ENCODE data around the gene STYXL1. TPM values are rescaled to one million over a fixed set of nuclear protein-coding genes. Genes with fewer than 3 reads are reported as not detected.

Gene STYXL1
- total RNA-seq, 1 experiment from 2014 or later: 21.3 TPM

DNA sequence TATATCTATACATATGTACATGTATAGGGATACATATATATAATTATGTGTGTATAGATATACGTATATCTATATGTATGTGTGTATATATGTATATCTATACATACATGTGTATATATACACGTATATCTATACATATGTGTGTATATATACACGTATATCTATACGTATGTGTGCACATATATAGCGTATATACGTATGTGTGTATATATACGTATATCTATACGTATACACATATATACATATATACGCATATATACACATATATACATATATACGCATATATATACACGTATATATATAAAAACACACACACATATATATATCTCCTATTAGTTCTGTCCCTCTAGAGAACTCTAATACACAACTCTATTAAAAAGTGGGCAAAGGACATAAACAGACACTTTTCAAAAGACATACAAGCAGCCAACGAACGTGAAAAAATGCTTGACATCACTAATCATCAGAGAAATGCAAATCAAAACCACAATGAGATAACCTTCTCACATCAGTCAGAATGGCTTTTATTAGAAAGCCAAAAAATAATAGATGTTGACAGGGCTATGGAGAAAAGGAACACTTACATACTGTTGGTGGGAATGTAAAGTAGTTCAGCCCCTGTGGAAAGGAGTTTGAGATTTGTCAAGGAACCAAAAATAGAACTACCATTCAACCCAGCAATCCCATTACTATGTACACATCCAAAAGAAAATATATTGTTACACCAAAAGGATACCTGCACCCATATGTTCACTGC, 31.4 kb downstream of the STYXL1 start:
- Mint-ChIP-seq H3K36me3 (peaks cover 15% of the 10 kb centered on the region), H3K4me1 (no peaks in the 10 kb centered on the region), H3K27me3 (ENCODE audit: low read depth) (no peaks in the 10 kb centered on the region), H3K4me3 (no peak overlapping the region), H3K27ac (no peak overlapping the region), H3K9me3 (peaks cover 8% of the 10 kb centered on the region; the same call in 1 of the 2 replicates)
- no peak for DNase-seq (ENCODE audit: low spot score)
- TF ChIP-seq USF1 (CRISPR knock-in tag; IDR thresholded peaks at IDR 0.05): no peak
- no peak for TF ChIP-seq TP53 (CRISPR knock-in tag; IDR thresholded peaks at IDR 0.05)
- TF ChIP-seq, protein P1, sequence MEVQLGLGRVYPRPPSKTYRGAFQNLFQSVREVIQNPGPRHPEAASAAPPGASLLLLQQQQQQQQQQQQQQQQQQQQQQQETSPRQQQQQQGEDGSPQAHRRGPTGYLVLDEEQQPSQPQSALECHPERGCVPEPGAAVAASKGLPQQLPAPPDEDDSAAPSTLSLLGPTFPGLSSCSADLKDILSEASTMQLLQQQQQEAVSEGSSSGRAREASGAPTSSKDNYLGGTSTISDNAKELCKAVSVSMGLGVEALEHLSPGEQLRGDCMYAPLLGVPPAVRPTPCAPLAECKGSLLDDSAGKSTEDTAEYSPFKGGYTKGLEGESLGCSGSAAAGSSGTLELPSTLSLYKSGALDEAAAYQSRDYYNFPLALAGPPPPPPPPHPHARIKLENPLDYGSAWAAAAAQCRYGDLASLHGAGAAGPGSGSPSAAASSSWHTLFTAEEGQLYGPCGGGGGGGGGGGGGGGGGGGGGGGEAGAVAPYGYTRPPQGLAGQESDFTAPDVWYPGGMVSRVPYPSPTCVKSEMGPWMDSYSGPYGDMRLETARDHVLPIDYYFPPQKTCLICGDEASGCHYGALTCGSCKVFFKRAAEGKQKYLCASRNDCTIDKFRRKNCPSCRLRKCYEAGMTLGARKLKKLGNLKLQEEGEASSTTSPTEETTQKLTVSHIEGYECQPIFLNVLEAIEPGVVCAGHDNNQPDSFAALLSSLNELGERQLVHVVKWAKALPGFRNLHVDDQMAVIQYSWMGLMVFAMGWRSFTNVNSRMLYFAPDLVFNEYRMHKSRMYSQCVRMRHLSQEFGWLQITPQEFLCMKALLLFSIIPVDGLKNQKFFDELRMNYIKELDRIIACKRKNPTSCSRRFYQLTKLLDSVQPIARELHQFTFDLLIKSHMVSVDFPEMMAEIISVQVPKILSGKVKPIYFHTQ (CRISPR knock-in tag; IDR thresholded peaks at IDR 0.05): no peak
- TF ChIP-seq ATF6 (CRISPR knock-in tag; IDR thresholded peaks at IDR 0.05): no peak
- no peak for TF ChIP-seq ZNF232 (CRISPR knock-in tag; IDR thresholded peaks at IDR 0.05)
- no peak for TF ChIP-seq SMAD3 (CRISPR knock-in tag; IDR thresholded peaks at IDR 0.05; ENCODE audit: borderline replicate concordance)
- no peak for TF ChIP-seq IRF2 (CRISPR knock-in tag; IDR thresholded peaks at IDR 0.05; ENCODE audit: borderline replicate concordance, low read depth)
- TF ChIP-seq HMGA2 (CRISPR knock-in tag; IDR thresholded peaks at IDR 0.05): no peak
- TF ChIP-seq NFE2L1 (CRISPR knock-in tag; IDR thresholded peaks at IDR 0.05): no peak
- no peak for TF ChIP-seq FOXP4 (CRISPR knock-in tag; IDR thresholded peaks at IDR 0.05)
- no peak for TF ChIP-seq CBFB (CRISPR knock-in tag; IDR thresholded peaks at IDR 0.05; ENCODE audit: low read depth)
- no peak for TF ChIP-seq GRHL2 (CRISPR knock-in tag; IDR thresholded peaks at IDR 0.05; ENCODE audit: insufficient replicate concordance, severe bottlenecking)
- TF ChIP-seq RELA (CRISPR knock-in tag; IDR thresholded peaks at IDR 0.05; ENCODE audit: borderline replicate concordance): no peak
- TF ChIP-seq CDX4 (CRISPR knock-in tag; IDR thresholded peaks at IDR 0.05; ENCODE audit: borderline replicate concordance): no peak
- no peak for TF ChIP-seq SP1 (CRISPR knock-in tag; conservative IDR thresholded peaks at IDR 0.05)
- TF ChIP-seq, protein P2, sequence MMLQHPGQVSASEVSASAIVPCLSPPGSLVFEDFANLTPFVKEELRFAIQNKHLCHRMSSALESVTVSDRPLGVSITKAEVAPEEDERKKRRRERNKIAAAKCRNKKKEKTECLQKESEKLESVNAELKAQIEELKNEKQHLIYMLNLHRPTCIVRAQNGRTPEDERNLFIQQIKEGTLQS (CRISPR knock-in tag; conservative IDR thresholded peaks at IDR 0.05): no peak
- TF ChIP-seq, protein P3, sequence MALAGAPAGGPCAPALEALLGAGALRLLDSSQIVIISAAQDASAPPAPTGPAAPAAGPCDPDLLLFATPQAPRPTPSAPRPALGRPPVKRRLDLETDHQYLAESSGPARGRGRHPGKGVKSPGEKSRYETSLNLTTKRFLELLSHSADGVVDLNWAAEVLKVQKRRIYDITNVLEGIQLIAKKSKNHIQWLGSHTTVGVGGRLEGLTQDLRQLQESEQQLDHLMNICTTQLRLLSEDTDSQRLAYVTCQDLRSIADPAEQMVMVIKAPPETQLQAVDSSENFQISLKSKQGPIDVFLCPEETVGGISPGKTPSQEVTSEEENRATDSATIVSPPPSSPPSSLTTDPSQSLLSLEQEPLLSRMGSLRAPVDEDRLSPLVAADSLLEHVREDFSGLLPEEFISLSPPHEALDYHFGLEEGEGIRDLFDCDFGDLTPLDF (CRISPR knock-in tag; IDR thresholded peaks at IDR 0.05): no peak
- TF ChIP-seq ATF2 (CRISPR knock-in tag; IDR thresholded peaks at IDR 0.05; ENCODE audit: borderline replicate concordance, low read depth): no peak
- TF ChIP-seq ETV6 (CRISPR knock-in tag; IDR thresholded peaks at IDR 0.05): no peak
- no peak for TF ChIP-seq FOXK1 (CRISPR knock-in tag; IDR thresholded peaks at IDR 0.05)
- CTCF ChIA-PET: no interaction called here
- POLR2A ChIA-PET: no interaction called here
- ATAC-seq: no peak

All from WTC11 (cell line).